CD14-positive monocyte (primary cell): ENCODE measurements around the gene DLGAP4. TPM values are rescaled to one million over a fixed set of nuclear protein-coding genes. Genes with fewer than 3 reads are reported as not detected.
A peak's percentile ranks its signal among the peaks of the same experiment; 100 is the strongest.

Experiments
- DNase-seq, 3 donors: peaks; one replicate each; pipeline ENCODE4 v3.0.0-alpha.2; 2011 to 2022
- H2AFZ ChIP-seq: 2 replicates; pipeline ENCODE4 v1.6.0; 2012; ENCODE audit warnings: mild to moderate bottlenecking, low read depth, low read length, inconsistent platforms; ENCODE audit not compliant: insufficient read depth, poor library complexity, severe bottlenecking
- H3K27ac ChIP-seq, 2 donors: 1 replicate in 1 of 2; 2 replicates in 1 of 2; pipeline ENCODE4 v1.5.1; 2012 to 2013; ENCODE audit warnings: low read length in 2 of 2, control low read depth in 1 of 2, inconsistent platforms in 1 of 2, low read depth in 1 of 2, mild to moderate bottlenecking in 1 of 2
- H3K27me3 ChIP-seq, 2 donors: one replicate each; pipeline versions ENCODE4 v1.6.0 to v1.6.1; 2011 to 2013; ENCODE audit warnings: low read length in 2 of 2; ENCODE audit not compliant: control insufficient read depth in 2 of 2, insufficient read depth in 2 of 2
- H3K36me3 ChIP-seq, 2 donors: replicated peaks in 1 of 2; 1 replicate in 1 of 2; 2 replicates in 1 of 2; pipeline versions ENCODE4 v1.5.1 to v1.6.1; 2012 to 2013; ENCODE audit warnings: low read length in 2 of 2, control low read depth in 1 of 2, inconsistent platforms in 1 of 2, mild to moderate bottlenecking in 1 of 2; ENCODE audit not compliant: insufficient read depth in 2 of 2, control insufficient read depth in 1 of 2
- H3K4me1 ChIP-seq, 2 donors: 1 replicate in 1 of 2; 2 replicates in 1 of 2; pipeline versions ENCODE4 v1.5.1 to v1.6.1; 2012 to 2013; ENCODE audit warnings: low read length in 2 of 2, control low read depth in 1 of 2, inconsistent platforms in 1 of 2, mild to moderate bottlenecking in 1 of 2, moderate library complexity in 1 of 2; ENCODE audit not compliant: insufficient read depth in 2 of 2, control insufficient read depth in 1 of 2
- H3K4me2 ChIP-seq: replicated peaks from 2 replicates; pipeline ENCODE3; 2012; ENCODE audit warnings: low read length, moderate library complexity, mild to moderate bottlenecking; ENCODE audit not compliant: poor library complexity, severe bottlenecking; ENCODE audit errors: extremely low read depth
- H3K4me3 ChIP-seq, 3 experiments: fragments of 200-600 bp in 1 of 3; sonication (generic) in 1 of 3; replicated peaks in 1 of 3; 1 replicate in 2 of 3; 2 replicates in 1 of 3; pipeline ENCODE4 v1.5.1; 2011 to 2013; ENCODE audit warnings: low read length in 3 of 3, mild to moderate bottlenecking in 3 of 3, control low read depth in 2 of 3, low read depth in 2 of 3, inconsistent platforms in 1 of 3, moderate library complexity in 1 of 3
- H3K79me2 ChIP-seq: 2 replicates; pipeline ENCODE4 v1.6.0; 2012; ENCODE audit warnings: mild to moderate bottlenecking, control low read depth, inconsistent platforms, low read length, moderate library complexity; ENCODE audit not compliant: insufficient read depth
- H3K9ac ChIP-seq: 2 replicates; pipeline ENCODE4 v1.6.0; 2017; ENCODE audit warnings: low read length, mild to moderate bottlenecking; ENCODE audit not compliant: insufficient read depth, poor library complexity, severe bottlenecking
- H3K9me3 ChIP-seq, 2 donors: replicated peaks in 1 of 2; 1 replicate in 1 of 2; 2 replicates in 1 of 2; pipeline versions ENCODE4 v1.5.1 to v1.6.1; 2012 to 2013; ENCODE audit warnings: low read length in 2 of 2, control low read depth in 1 of 2; ENCODE audit not compliant: control insufficient read depth in 1 of 2, insufficient read depth in 1 of 2
- H4K20me1 ChIP-seq: 2 replicates; pipeline ENCODE4 v1.6.0; 2012; ENCODE audit warnings: mild to moderate bottlenecking, low read length, control low read depth, moderate library complexity; ENCODE audit not compliant: insufficient read depth
- H3K27ac Mint-ChIP-seq, 7 donors: one replicate each; pipeline ENCODE4 v1.8.0; 2020; ENCODE audit warnings: mild to moderate bottlenecking in 7 of 7, mixed read lengths in 7 of 7, moderate library complexity in 6 of 7, inconsistent platforms in 2 of 7
- H3K27me3 Mint-ChIP-seq, 3 donors: one replicate each; pipeline ENCODE4 v1.8.0; 2021 to 2022; ENCODE audit warnings: low read depth in 3 of 3, mild to moderate bottlenecking in 3 of 3, mixed read lengths in 3 of 3, moderate library complexity in 3 of 3, inconsistent platforms in 1 of 3
- H3K36me3 Mint-ChIP-seq, 2 donors: one replicate each; pipeline ENCODE4 v1.8.0; 2020; ENCODE audit warnings: mixed read lengths in 2 of 2, inconsistent platforms in 1 of 2, mild to moderate bottlenecking in 1 of 2
- H3K4me1 Mint-ChIP-seq: one replicate; pipeline ENCODE4 v1.8.0; 2020; ENCODE audit warnings: mild to moderate bottlenecking, mixed read lengths
- H3K4me3 Mint-ChIP-seq, 2 donors: one replicate each; pipeline ENCODE4 v1.8.0; 2020; ENCODE audit warnings: mild to moderate bottlenecking in 2 of 2, mixed read lengths in 2 of 2, moderate library complexity in 1 of 2
- H3K9me3 Mint-ChIP-seq, 7 donors: one replicate each; pipeline ENCODE4 v1.8.0; 2020 to 2022; ENCODE audit warnings: mixed read lengths in 7 of 7, mild to moderate bottlenecking in 6 of 7, moderate library complexity in 6 of 7, inconsistent platforms in 2 of 7
- CTCF ChIP-seq: fragments of 200-600 bp; IDR thresholded peaks from one replicate; pipeline ENCODE4 v1.8.0; 2022; ENCODE audit warnings: antibody characterized with exemption, mild to moderate bottlenecking
- WGBS: methylation state at CpG from one replicate; pipeline ENCODE4 v1.1.5; 2013; ENCODE audit warnings: missing lambda C conversion rate; ENCODE audit not compliant: insufficient coverage; 5-methylcytosine and 5-hydroxymethylcytosine counted together
- intact Hi-C, 2 donors: fragments of 100-400 bp; cut with micrococcal nuclease; formaldehyde crosslinking; loops; one replicate each; pipeline versions ENCODE4 v1.15.0 to v1.15.1; 2023
- polyA plus RNA-seq, 3 donors: library from polyadenylated mRNA; depleted of rRNA in 1 of 3; unstranded in 2 of 3; stranded (reverse) in 1 of 3; fragments of 300-500 nt in 2 of 3; fragments of >200 nt in 1 of 3; fragmentation: Illumina TruSeq in 2 of 3; gene quantifications; 1 replicate in 2 of 3; 2 replicates in 1 of 3; pipeline ENCODE4 v1.2.3, GENCODE V29; 2012 to 2021

The DLGAP4 gene
- polyA plus RNA-seq, 3 donors, result 9.9 to 52.7 (median 17.6) TPM

DNA sequence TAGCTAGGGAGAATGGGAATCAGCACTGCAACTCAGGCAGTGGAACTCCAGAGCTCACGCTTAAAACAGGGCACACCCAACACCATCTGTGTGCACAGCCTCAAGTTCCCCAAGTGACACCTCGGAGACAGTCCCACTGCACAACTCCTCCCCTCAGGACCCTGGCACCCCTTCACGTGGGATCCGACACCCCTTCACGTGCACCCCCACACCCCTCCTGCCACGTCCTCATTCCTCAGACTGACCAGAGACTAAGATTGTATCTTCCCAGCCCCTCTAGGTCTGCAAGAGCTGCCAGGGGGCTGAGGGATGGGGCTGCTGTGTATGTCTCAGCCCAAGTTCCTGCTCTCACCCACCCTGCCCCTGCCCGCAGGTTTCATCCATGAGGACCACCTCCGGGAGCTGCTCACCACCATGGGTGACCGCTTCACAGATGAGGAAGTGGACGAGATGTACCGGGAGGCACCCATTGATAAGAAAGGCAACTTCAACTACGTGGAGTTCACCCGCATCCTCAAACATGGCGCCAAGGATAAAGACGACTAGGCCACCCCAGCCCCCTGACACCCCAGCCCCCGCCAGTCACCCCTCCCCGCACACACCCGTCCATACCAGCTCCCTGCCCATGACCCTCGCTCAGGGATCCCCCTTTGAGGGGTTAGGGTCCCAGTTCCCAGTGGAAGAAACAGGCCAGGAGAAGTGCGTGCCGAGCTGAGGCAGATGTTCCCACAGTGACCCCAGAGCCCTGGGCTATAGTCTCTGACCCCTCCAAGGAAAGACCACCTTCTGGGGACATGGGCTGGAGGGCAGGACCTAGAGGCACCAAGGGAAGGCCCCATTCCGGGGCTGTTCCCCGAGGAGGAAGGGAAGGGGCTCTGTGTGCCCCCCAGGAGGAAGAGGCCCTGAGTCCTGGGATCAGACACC, 242.8 kb downstream of the DLGAP4 start:
- H3K27me3 ChIP-seq, result no peaks in the 10 kb centered on the region
- no peak for TF ChIP-seq CTCF
- intact Hi-C loops, result loop anchor here in 1 of 2 donors (10.0 kb wide), 1 partner anchor 336 kb away; no protein-coding TSS in a partner anchor
- no peaks in the 10 kb centered on the region for H4K20me1 ChIP-seq
- no peaks in the 10 kb centered on the region for H3K79me2 ChIP-seq
- Mint-ChIP-seq H3K27ac (no peak overlapping the region), H3K36me3 (no peaks in the 10 kb centered on the region), H3K9me3 (peaks cover 0 to 1% (median 0%) of the 10 kb centered on the region in 7 donors), H3K4me1 (no peaks in the 10 kb centered on the region), H3K4me3 (no peak overlapping the region), H3K27me3 (peaks cover 0 to 5% (median 1%) of the 10 kb centered on the region in 3 donors)
- WGBS, result 94% methylated on average over 13 of the region's 23 CpGs
- DNase-seq, result no peak
- H3K36me3 ChIP-seq, result no peaks in the 10 kb centered on the region
- H3K27ac ChIP-seq, result no peak overlapping the region
- H3K4me3 ChIP-seq, result no peak overlapping the region
- no peaks in the 10 kb centered on the region for H3K9me3 ChIP-seq
- H3K4me2 ChIP-seq, result no peak overlapping the region
- H2AFZ ChIP-seq, result no peak overlapping the region
- H3K9ac ChIP-seq, result no peak overlapping the region
- no peaks in the 10 kb centered on the region for H3K4me1 ChIP-seq

DNA sequence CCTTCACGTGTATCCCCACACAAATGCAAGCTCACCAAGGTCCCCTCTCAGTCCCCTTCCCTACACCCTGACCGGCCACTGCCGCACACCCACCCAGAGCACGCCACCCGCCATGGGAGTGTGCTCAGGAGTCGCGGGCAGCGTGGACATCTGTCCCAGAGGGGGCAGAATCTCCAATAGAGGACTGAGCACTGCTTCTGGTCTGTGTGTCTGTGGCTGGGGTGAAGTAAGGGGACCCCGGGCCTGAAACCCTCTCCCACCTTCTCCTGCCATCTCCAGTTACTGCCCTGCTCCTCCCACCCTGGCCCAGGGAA, 243.4 kb downstream of the DLGAP4 start:
- Histone ChIP-seq H3K4me3 (no peak overlapping the region), H3K9me3 (no peaks in the 10 kb centered on the region), H3K27ac (no peak overlapping the region), H3K79me2 (no peaks in the 10 kb centered on the region), H2AFZ (no peak overlapping the region), H3K9ac (no peak overlapping the region), H4K20me1 (no peaks in the 10 kb centered on the region), H3K27me3 (no peaks in the 10 kb centered on the region), H3K36me3 (no peaks in the 10 kb centered on the region), H3K4me2 (no peak overlapping the region), H3K4me1 (no peaks in the 10 kb centered on the region)
- no CpG with 5 or more reads among the region's 9 CpGs for WGBS
- H3K36me3 Mint-ChIP-seq, result no peaks in the 10 kb centered on the region
- no peak for DNase-seq
- peaks cover 0 to 1% (median 0%) of the 10 kb centered on the region in 7 donors for H3K9me3 Mint-ChIP-seq
- TF ChIP-seq CTCF, result no peak
- H3K4me1 Mint-ChIP-seq, result no peaks in the 10 kb centered on the region
- intact Hi-C loops, result loop anchor here in 1 of 2 donors (10.0 kb wide), 1 partner anchor 335 kb away; no protein-coding TSS in a partner anchor
- H3K27me3 Mint-ChIP-seq, result peaks cover 0 to 5% (median 1%) of the 10 kb centered on the region in 3 donors
- H3K4me3 Mint-ChIP-seq, result no peak overlapping the region
- peak overlapping the region in 1 of 7 donors; percentile 57 for H3K27ac Mint-ChIP-seq
